ENCODE data around the gene SEMA6B. TPM values are rescaled to one million over a fixed set of nuclear protein-coding genes. Genes with fewer than 3 reads are reported as not detected.

The SEMA6B gene
- total RNA-seq, 1 experiment from 2014 or later = 38.4 TPM

DNA sequence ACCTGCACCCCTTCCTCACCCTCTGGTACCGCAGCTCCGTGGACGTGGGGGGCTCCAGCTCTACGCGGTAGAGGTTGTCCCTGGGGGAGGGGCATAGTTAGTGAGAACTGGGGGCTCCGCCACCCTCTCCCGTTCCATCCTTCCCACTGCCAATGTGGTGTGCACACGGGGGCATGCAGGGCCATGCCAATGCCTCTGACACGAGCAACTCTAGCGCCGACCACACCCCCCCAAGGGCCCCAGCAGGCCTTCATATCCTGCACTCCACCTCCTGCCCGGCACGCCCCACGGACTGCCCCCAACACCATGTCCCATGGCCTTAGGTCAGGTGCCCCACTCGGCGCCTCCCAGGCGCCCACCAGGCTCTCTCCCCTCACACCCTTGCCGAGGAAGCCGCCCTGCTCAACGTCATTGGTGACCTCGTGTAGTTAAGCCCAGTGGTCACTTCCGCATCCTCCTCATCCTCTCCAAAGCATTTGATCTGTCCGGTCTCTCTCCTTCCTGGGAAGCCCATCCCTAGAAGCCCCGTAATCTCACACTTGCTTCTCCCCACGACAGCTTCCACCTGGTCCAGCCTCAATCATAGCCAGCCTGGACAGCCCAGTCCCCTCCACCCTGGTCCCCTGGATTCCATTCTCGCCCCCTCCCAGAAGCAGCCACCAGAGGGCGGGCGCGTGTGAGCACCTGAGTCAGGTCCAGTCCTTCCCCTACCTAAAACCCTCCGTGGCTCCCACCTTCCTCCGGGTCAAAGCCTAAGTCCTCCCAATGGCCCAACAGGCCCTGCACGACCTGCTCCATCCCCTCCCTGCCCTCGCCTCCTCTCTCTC is 2.1 kb downstream of the SEMA6B start:
- H3T11ph ChIP-seq (ENCODE audit: low read length) = no peak overlapping the region
- H3K79me2 ChIP-seq (ENCODE audit: insufficient read depth, low read length) = no peaks in the 10 kb centered on the region
- H3K18ac ChIP-seq (ENCODE audit: insufficient read length, low read depth, low read length) = no peak overlapping the region
- Mint-ChIP-seq H3K27me3 (ENCODE audit: low read depth) (peaks cover 2% of the 10 kb centered on the region; the same call in 1 of the 2 replicates), H3K9me3 (no peaks in the 10 kb centered on the region; a peak in 1 of 5 replicates), H3K4me3 (no peak overlapping the region), H3K36me3 (ENCODE audit: insufficient read depth in 1 of 3, low read depth in 3 of 3) (peaks cover 28 to 38% (median 33%) of the 10 kb centered on the region in 3 experiments), H3K27ac (peak overlapping the region in 2 of 3 experiments; percentile 42 to 59; a peak in 2 of 7 replicates), H3K4me1 (peaks cover 9 to 18% of the 10 kb centered on the region in 2 experiments)
- no peak overlapping the region for H2AK5ac ChIP-seq (ENCODE audit: insufficient read length, low read length)
- no peak overlapping the region for H4K8ac ChIP-seq (replicated peaks; ENCODE audit: insufficient read length, low read depth, low read length)
- TF ChIP-seq CTCF (conservative IDR thresholded peaks at IDR 0.05) = peak; percentile 55; the same call in 2 of the 3 replicates
- no peaks in the 10 kb centered on the region for H3K23me2 ChIP-seq (ENCODE audit: insufficient read length, low read depth, low read length, poor library complexity, severe bottlenecking)
- H3K27ac ChIP-seq (ENCODE audit: insufficient read length, low read depth, low read length) = no peak overlapping the region
- H2BK5ac ChIP-seq (ENCODE audit: insufficient read length, low read length) = no peak overlapping the region
- H4K5ac ChIP-seq (ENCODE audit: insufficient read length, low read depth, low read length) = no peak overlapping the region
- H4K20me1 ChIP-seq (ENCODE audit: control insufficient read depth, insufficient read depth, insufficient read length) = peaks cover 6% of the 10 kb centered on the region
- no peak overlapping the region for H4K91ac ChIP-seq (ENCODE audit: insufficient read length, low read depth, low read length)
- H3K27me3 ChIP-seq (ENCODE audit: insufficient read depth, low read length) = no peaks in the 10 kb centered on the region
- H3K4me2 ChIP-seq (ENCODE audit: insufficient read depth, insufficient read length, low read length) = no peak overlapping the region
- H2AFZ ChIP-seq (ENCODE audit: low read length) = no peak overlapping the region
- no peak overlapping the region for H3K14ac ChIP-seq (ENCODE audit: insufficient read depth, low read length)
- no peak overlapping the region for H2BK120ac ChIP-seq (ENCODE audit: low read depth, low read length, poor library complexity, severe bottlenecking)
- no peak overlapping the region for H3K4ac ChIP-seq (ENCODE audit: low read depth, low read length)
- H2BK15ac ChIP-seq (ENCODE audit: low read depth, low read length) = no peak overlapping the region
- H3K9ac ChIP-seq (ENCODE audit: extremely low read depth, insufficient read length, low read length) = no peak overlapping the region
- H3K23ac ChIP-seq (ENCODE audit: insufficient read length, low read depth, low read length) = no peak overlapping the region
- H3K4me1 ChIP-seq (ENCODE audit: insufficient read depth, low read length) = no peaks in the 10 kb centered on the region; the same call in 1 of the 2 replicates
- H3K9me3 ChIP-seq (ENCODE audit: control insufficient read depth, low read depth, low read length) = no peaks in the 10 kb centered on the region
- no peak overlapping the region for H3K56ac ChIP-seq (ENCODE audit: insufficient read length, low read depth, low read length)
- WGBS (ENCODE audit: extremely low coverage, insufficient read length, low lambda C conversion rate) = no CpG with 5 or more reads among the region's 33 CpGs
- no peak overlapping the region for H2BK20ac ChIP-seq (ENCODE audit: low read depth, low read length, poor library complexity, severe bottlenecking)
- H2BK12ac ChIP-seq (ENCODE audit: insufficient read length, low read depth, low read length) = no peak overlapping the region
- H3K79me1 ChIP-seq (ENCODE audit: insufficient read depth, low read depth, low read length, poor library complexity, severe bottlenecking) = no peaks in the 10 kb centered on the region
- DNase-seq = peak; percentile 78

Data from H9 (cell line).